Hepatocyte (in vitro differentiated cells): ENCODE measurements around the gene SAA4.

Experiments
- CTCF ChIP-seq: fragments of 200-600 bp; sonication (generic); IDR thresholded peaks from 2 replicates; pipeline ENCODE4 v1.5.1; 2016; ENCODE audit warnings: antibody characterized with exemption, mild to moderate bottlenecking; ENCODE audit not compliant: poor library complexity
- EZH2 ChIP-seq: fragments of 200-600 bp; sonication (generic); IDR thresholded peaks from 2 replicates; pipeline ENCODE4 v1.6.1; 2016; ENCODE audit warnings: antibody characterized with exemption, mild to moderate bottlenecking, borderline replicate concordance
- EZH2phosphoT487 ChIP-seq: fragments of 200-600 bp; sonication (generic); IDR thresholded peaks from one replicate; pipeline ENCODE4 v1.6.1; 2018; ENCODE audit warnings: antibody characterized with exemption, mild to moderate bottlenecking, low read depth, moderate library complexity; ENCODE audit not compliant: unreplicated experiment, severe bottlenecking

DNA sequence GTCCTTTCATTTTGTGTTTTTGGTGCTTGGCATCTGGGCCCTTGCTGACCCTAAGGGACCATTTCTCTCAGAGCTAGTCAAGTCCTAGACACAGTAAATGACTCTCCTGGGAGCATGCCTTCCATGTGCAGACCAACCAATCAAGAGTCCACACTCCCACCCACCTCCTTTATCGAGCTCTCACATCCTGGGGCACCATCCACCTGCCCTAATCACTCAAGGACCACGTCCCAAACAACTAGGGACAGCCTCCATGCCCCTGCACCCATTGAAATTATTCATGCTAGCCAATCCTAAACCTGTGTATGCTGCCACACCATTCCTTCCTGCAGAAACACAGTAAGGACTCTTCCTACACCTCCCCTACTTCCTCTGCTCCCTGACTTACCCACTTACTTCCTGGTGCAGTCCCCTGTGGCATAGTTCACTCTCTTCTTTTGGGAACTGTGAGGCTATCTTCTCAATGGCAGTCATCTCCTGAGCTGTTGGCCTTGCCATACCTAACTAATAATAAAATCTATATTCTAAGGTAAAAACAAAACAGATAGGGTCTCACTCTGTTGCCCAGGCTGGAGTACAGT lies 18.3 kb upstream of the SAA4 start:
- TF ChIP-seq CTCF: no peak
- TF ChIP-seq EZH2: no peak
- no peak for TF ChIP-seq EZH2phosphoT487
